ENCODE results near the gene SGCA. TPM values are rescaled to one million over a fixed set of nuclear protein-coding genes. Genes with fewer than 3 reads are reported as not detected.

Gene SGCA
- total RNA-seq, 1 experiment from 2014 or later: not detected

- Histone ChIP-seq H3K9me2 (replicated peaks; ENCODE audit: low read length) (no peaks in the 10 kb centered on the region), H2AFZ (ENCODE audit: low read length) (no peak overlapping the region), H3K27ac (ENCODE audit: low read length) (peak overlapping the region; percentile 56), H3K36me3 (ENCODE audit: low read depth, low read length) (no peaks in the 10 kb centered on the region), H3K4me1 (ENCODE audit: insufficient read depth, low read length) (peaks cover 29% of the 10 kb centered on the region), H3K4me3 (ENCODE audit: low read length) (no peak overlapping the region), H3K27me3 (ENCODE audit: low read length) (no peaks in the 10 kb centered on the region), H4K20me1 (ENCODE audit: low read length) (no peaks in the 10 kb centered on the region), H3K79me2 (ENCODE audit: low read length) (no peaks in the 10 kb centered on the region), H3K9ac (ENCODE audit: low read length) (peak overlapping the region; percentile 23; the same call in 1 of the 2 replicates), H3K4me2 (ENCODE audit: low read length) (peak overlapping the region; percentile 15), H3F3A (ENCODE audit: low read length, unreplicated experiment) (no peaks in the 10 kb centered on the region), H3K9me3 (ENCODE audit: low read length) (no peaks in the 10 kb centered on the region)
- BruUV-seq (replicated peaks): no TSS peak
- ATAC-seq: no peak
- TF ChIP-seq EZH2 (IDR thresholded peaks at IDR 0.05; ENCODE audit: low read length, unreplicated experiment) (no peak), CTCF (conservative IDR thresholded peaks at IDR 0.05; ENCODE audit: low read depth, low read length) (no peak), EZH2phosphoT487 (IDR thresholded peaks at IDR 0.05; ENCODE audit: borderline replicate concordance, low read length) (no peak)
- CTCF ChIA-PET: no interaction called here
- POLR2A ChIA-PET (ENCODE audit: unreplicated experiment): no interaction called here
- intact Hi-C loops (cut with micrococcal nuclease): no loop called here
- no peak for DNase-seq
These were observed 5.7 kb downstream of the SGCA start for GRCh38 chr17:50171371-50172071.

- H2AFZ ChIP-seq (ENCODE audit: low read length): no peak overlapping the region
- ChIA-PET CTCF (no interaction called here), POLR2A (ENCODE audit: unreplicated experiment) (no interaction called here)
- no peaks in the 10 kb centered on the region for H3K9me2 ChIP-seq (replicated peaks; ENCODE audit: low read length)
- peaks cover 29% of the 10 kb centered on the region for H3K4me1 ChIP-seq (ENCODE audit: insufficient read depth, low read length)
- H3K27ac ChIP-seq (ENCODE audit: low read length): no peak overlapping the region
- no peaks in the 10 kb centered on the region for H4K20me1 ChIP-seq (ENCODE audit: low read length)
- H3K36me3 ChIP-seq (ENCODE audit: low read depth, low read length): no peaks in the 10 kb centered on the region
- TF ChIP-seq EZH2 (IDR thresholded peaks at IDR 0.05; ENCODE audit: low read length, unreplicated experiment): no peak
- no peak for TF ChIP-seq CTCF (conservative IDR thresholded peaks at IDR 0.05; ENCODE audit: low read depth, low read length)
- TF ChIP-seq EZH2phosphoT487 (IDR thresholded peaks at IDR 0.05; ENCODE audit: borderline replicate concordance, low read length): no peak
- no peaks in the 10 kb centered on the region for H3K9me3 ChIP-seq (ENCODE audit: low read length)
- H3K4me2 ChIP-seq (ENCODE audit: low read length): no peak overlapping the region
- H3K79me2 ChIP-seq (ENCODE audit: low read length): no peaks in the 10 kb centered on the region
- no peak overlapping the region for H3K4me3 ChIP-seq (ENCODE audit: low read length)
- no TSS peak for BruUV-seq (replicated peaks)
- no peaks in the 10 kb centered on the region for H3F3A ChIP-seq (ENCODE audit: low read length, unreplicated experiment)
- H3K9ac ChIP-seq (ENCODE audit: low read length): no peak overlapping the region
- DNase-seq: no peak
- intact Hi-C loops (cut with micrococcal nuclease): no loop called here
- no peaks in the 10 kb centered on the region for H3K27me3 ChIP-seq (ENCODE audit: low read length)
- ATAC-seq: no peak
These were observed 6.3 kb downstream of the SGCA start for GRCh38 chr17:50172130-50172529.

GRCh38 chr17:50172936-50173334, 7.1 kb downstream of the SGCA start:
- no peak overlapping the region for H3K4me2 ChIP-seq (ENCODE audit: low read length)
- ATAC-seq (no peak), DNase-seq (no peak)
- no peak overlapping the region for H3K27ac ChIP-seq (ENCODE audit: low read length)
- TF ChIP-seq CTCF (conservative IDR thresholded peaks at IDR 0.05; ENCODE audit: low read depth, low read length) (no peak), EZH2phosphoT487 (IDR thresholded peaks at IDR 0.05; ENCODE audit: borderline replicate concordance, low read length) (no peak), EZH2 (IDR thresholded peaks at IDR 0.05; ENCODE audit: low read length, unreplicated experiment) (no peak)
- intact Hi-C loops (cut with micrococcal nuclease): no loop called here
- no peaks in the 10 kb centered on the region for H3F3A ChIP-seq (ENCODE audit: low read length, unreplicated experiment)
- no peaks in the 10 kb centered on the region for H3K36me3 ChIP-seq (ENCODE audit: low read depth, low read length)
- H4K20me1 ChIP-seq (ENCODE audit: low read length): no peaks in the 10 kb centered on the region
- H3K9ac ChIP-seq (ENCODE audit: low read length): no peak overlapping the region
- no peaks in the 10 kb centered on the region for H3K9me2 ChIP-seq (replicated peaks; ENCODE audit: low read length)
- H2AFZ ChIP-seq (ENCODE audit: low read length): no peak overlapping the region
- H3K79me2 ChIP-seq (ENCODE audit: low read length): no peaks in the 10 kb centered on the region
- POLR2A ChIA-PET (ENCODE audit: unreplicated experiment): interaction anchor here (0.6 kb wide), 1 partner anchor 60 kb away, joined by 3 read pairs; no protein-coding TSS in a partner anchor
- CTCF ChIA-PET: no interaction called here
- H3K27me3 ChIP-seq (ENCODE audit: low read length): no peaks in the 10 kb centered on the region
- no TSS peak for BruUV-seq (replicated peaks)
- no peak overlapping the region for H3K4me3 ChIP-seq (ENCODE audit: low read length)
- H3K9me3 ChIP-seq (ENCODE audit: low read length): no peaks in the 10 kb centered on the region
- peaks cover 35% of the 10 kb centered on the region for H3K4me1 ChIP-seq (ENCODE audit: insufficient read depth, low read length)
